ENCODE results near the gene CTXN1.

DNA sequence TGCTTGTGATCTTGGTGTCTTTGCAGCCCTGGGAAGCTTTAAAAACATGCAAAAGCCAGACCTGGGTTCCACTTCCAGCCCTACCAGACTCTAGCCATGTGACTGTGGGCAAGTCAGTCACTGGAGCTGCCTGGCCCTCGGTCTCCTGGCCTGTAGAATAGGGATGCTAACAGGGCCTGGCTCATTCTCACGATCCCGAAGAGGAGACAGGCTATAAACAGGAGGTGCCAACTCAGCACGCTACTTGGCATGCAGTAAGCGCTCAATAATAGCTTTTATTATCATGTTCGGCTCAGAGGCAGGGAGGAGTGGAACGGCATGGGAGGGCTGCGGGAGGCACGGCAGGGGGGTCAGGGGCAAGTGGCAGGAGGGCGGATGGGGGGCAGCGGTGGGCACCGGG lies 1.7 kb downstream of the CTXN1 start:
- no peak for TF ChIP-seq POLR2A (IDR thresholded peaks at IDR 0.05)
- no peak for TF ChIP-seq CTCF (IDR thresholded peaks at IDR 0.05)
